ENCODE results near the gene LRRK1. TPM values are rescaled to one million over a fixed set of nuclear protein-coding genes. Genes with fewer than 3 reads are reported as not detected.

LRRK1 gene
- total RNA-seq, 4 donors from 2014 or later = 2.6 to 36.6 (median 13.1) TPM

DNA sequence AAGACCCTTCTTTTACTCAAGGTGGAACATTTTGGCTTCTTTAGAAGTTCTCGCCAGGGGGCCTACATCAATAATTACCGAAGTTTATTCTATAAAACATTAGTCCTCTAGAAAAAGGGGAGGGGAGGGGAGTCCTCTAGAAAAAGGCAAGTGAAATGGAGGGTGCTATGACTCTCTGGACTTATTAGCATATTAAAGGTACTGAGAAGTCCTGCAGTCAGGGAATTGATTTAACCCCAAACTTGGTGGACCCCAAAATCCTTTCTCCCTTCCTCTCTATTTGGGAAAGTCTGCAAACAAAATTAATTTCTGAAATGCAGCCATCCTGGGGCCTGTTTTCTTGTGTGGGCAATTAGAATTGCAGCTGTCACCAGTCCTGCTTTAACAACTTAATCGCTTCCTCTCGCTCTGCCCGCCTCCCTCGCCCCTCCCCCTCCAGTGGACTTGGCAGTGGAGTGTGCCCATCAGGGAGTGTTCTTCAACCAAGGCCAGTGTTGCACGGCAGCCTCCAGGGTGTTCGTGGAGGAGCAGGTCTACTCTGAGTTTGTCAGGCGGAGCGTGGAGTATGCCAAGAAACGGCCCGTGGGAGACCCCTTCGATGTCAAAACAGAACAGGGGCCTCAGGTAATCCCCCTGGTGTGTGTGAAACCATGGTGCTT is 18.9 kb upstream of the LRRK1 start:
- no peaks in the 10 kb centered on the region for H3K27me3 ChIP-seq
- no peak for TF ChIP-seq POLR2A (IDR thresholded peaks at IDR 0.05)
- TF ChIP-seq CTCF (IDR thresholded peaks at IDR 0.05) = no peak
- intact Hi-C loops (cut with DNase I; ENCODE audit: low total_unique reads) = no loop called here
- no peaks in the 10 kb centered on the region for H3K36me3 ChIP-seq
- H3K27ac ChIP-seq = peak overlapping the region; percentile 83 to 86
- H3K9me3 ChIP-seq = no peaks in the 10 kb centered on the region
- peaks cover 7 to 11% of the 10 kb centered on the region in 2 donors for H3K4me1 ChIP-seq
- H3K4me3 ChIP-seq = no peak overlapping the region
- DNase-seq = no peak

- no peaks in the 10 kb centered on the region for H3K27me3 ChIP-seq
- no peaks in the 10 kb centered on the region for H3K9me3 ChIP-seq
- no peaks in the 10 kb centered on the region for H3K36me3 ChIP-seq
- no peak overlapping the region for H3K4me3 ChIP-seq
- H3K27ac ChIP-seq = peak overlapping the region; percentile 83 to 86
- no peak for DNase-seq
- intact Hi-C loops (cut with DNase I; ENCODE audit: low total_unique reads) = no loop called here
- H3K4me1 ChIP-seq = peaks cover 7 to 11% of the 10 kb centered on the region in 2 donors
- TF ChIP-seq CTCF (IDR thresholded peaks at IDR 0.05) = no peak
- TF ChIP-seq POLR2A (IDR thresholded peaks at IDR 0.05) = no peak
Observed at GRCh38 chr15:100900795-100901169, 18.4 kb upstream of the LRRK1 start.

GRCh38 chr15:100901296-100901695 is 17.9 kb upstream of the LRRK1 start:
- H3K27ac ChIP-seq = peak overlapping the region; percentile 83 to 86
- H3K36me3 ChIP-seq = no peaks in the 10 kb centered on the region
- no peaks in the 10 kb centered on the region for H3K9me3 ChIP-seq
- H3K4me1 ChIP-seq = peaks cover 7 to 11% of the 10 kb centered on the region in 2 donors
- DNase-seq = no peak
- H3K4me3 ChIP-seq = no peak overlapping the region
- H3K27me3 ChIP-seq = no peaks in the 10 kb centered on the region
- TF ChIP-seq CTCF (IDR thresholded peaks at IDR 0.05) (no peak), POLR2A (IDR thresholded peaks at IDR 0.05) (no peak)
- intact Hi-C loops (cut with DNase I; ENCODE audit: low total_unique reads) = no loop called here

DNA sequence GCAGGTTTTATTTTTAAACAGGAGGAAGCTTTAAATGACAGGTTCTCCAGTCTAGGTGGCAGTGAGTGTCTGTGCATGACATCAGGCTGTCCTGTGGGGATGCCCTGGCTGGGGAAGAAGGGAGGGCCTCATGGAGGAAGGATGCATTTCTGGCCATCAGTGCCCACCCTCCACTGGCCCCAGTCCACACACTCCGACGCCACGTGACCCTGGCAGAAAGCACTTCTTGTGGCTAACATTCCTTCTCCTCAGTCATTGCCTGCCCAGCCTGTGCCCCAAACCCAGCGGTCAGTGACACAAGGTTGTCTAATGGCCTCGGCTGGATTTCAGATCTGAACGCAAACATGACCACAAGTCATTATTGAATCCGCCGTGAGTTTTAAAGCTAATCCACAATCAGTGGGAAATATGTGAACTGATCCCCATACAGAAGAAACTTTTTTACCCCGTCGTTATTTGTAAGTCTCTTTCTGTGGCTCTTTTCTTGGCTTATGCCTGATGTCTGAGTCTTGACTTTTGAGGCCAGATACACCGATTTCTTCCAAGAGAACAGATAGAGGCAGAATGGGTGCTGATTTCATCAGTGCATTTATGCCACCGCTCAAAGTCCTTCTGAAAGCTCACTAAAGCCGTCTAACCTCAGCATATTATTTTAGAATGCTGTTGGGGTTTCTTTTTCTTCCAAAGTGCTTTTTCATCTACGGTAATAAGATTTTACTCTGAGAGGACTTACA is 17.3 kb upstream of the LRRK1 start:
- peak in 1 of 2 donors; percentile 42 for DNase-seq
- peaks cover 7 to 11% of the 10 kb centered on the region in 2 donors for H3K4me1 ChIP-seq
- no peaks in the 10 kb centered on the region for H3K9me3 ChIP-seq
- peak overlapping the region; percentile 83 to 86 for H3K27ac ChIP-seq
- TF ChIP-seq POLR2A (IDR thresholded peaks at IDR 0.05) = no peak
- no peak for TF ChIP-seq CTCF (IDR thresholded peaks at IDR 0.05)
- no peaks in the 10 kb centered on the region for H3K27me3 ChIP-seq
- intact Hi-C loops (cut with DNase I; ENCODE audit: low total_unique reads) = no loop called here
- H3K4me3 ChIP-seq = peak overlapping the region; percentile 5 to 12
- H3K36me3 ChIP-seq = no peaks in the 10 kb centered on the region

Measured in uterus (tissue), 4 donors.